Measurements from ENCODE around the gene SRSF3.

DNA sequence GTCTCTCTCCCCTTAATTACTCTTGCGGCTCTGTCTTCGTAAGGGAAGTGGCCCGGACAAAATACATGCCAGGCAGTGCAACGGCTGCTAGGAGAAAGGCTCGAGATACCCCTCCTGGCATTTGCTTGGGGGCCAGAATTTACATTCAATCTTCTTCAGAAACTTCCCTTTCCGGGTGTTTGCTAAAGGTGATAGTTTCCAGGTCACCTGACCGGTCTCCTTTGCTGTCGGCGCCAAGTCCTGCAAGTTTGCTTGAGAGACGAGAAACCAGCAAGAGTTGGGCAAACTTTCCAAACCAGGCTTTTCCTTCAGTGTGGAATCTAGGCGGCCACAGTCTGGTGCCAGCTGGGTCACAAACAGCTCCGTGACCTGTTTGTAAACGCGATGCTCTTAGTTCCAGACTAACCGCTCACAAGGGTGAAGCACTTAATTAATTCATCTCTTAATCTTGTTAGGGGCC, 563 bp upstream of the SRSF3 start:
- TF ChIP-seq CTCF (IDR thresholded peaks at IDR 0.05) (no peak), POLR2A (IDR thresholded peaks at IDR 0.05) (no peak)

All from adrenal gland (tissue), 5 donors.